Activated naive CD8-positive, alpha-beta T cell treated with anti-CD3 and anti-CD28 coated beads, Interleukin-2, amount 50 U/mL, for 16 hours (primary cell): Measurements from ENCODE around the gene ZNF594.
"Not testable (repeated sequence)": the region's sequence is repeated elsewhere in the genome, so short reads cannot be mapped to it uniquely, and the experiment has no call there.

Source experiments
- DNase-seq: peaks from one replicate; pipeline ENCODE4 v3.0.0-alpha.2; 2020; ENCODE audit warnings: low read depth, low spot score

Gene ZNF594

DNA sequence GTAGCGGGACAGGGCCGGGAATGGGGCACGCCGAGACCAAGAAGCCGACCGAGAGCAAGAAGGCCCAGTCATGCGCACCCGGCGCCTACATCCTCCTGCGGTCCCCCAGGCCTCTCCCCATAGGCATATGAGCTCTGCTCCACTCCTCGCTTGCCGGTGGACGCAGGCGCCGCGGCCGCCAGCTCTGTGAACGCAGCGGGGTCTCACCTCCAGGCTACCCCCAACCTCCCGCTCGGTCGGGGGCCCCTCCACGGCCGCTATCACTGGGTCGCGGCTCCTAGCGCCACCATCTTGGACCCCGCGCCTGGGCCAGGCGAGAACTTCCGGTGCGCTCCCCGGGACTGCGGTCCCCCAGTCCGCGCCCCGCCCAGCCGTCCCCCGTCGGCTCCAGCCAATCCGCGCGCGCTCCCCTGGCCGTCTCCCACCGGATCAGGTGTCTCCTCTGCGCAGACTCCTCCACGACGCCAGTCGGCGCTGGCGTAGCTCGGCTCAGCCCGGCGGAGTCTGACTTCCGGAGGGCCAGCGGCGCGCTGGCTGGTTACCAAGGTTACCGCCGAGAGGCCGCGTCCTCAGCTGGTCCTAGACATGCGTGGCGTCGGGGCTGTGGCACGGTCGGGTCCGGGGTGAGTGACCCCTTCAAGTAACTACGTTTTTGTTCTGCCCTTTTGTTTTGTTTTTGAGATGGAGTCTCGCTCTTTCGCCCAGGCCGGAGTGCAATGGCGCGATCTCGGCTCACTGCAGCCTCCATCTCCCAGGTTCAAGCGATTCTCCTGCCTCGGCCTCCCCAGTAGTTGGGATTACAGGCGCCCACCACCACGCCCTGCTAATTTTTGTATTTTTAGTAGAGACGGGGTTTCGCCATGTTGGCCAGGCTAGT, at the start of gene ZNF594:
Gene ZNF594, minus strand, starts transcription at position 328 of the 877 bp plus-strand sequence. CDS start 7,612 bp downstream, outside the sequence.
- DNase-seq, result peak; percentile 96

DNA sequence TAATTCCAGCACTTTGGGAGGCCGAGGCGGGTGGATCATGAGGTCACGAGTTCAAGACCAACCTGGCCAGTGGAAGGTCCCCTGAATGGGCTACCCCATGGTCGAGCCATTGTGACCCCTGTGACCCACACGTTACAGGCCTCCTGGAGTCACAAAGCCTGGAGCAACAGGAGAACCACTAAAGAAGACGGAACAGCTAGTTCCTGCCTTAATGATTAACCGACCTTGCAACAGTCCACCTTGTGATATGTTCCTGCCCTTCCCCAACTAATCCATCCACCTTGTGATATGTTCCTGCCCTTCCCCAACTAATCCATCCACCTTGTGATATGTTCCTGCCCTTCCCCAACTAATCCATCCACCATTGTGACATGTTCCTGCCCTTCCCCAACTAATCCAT, 48.1 kb upstream of the ZNF594 start:
- not testable (repeated sequence) for DNase-seq

DNA sequence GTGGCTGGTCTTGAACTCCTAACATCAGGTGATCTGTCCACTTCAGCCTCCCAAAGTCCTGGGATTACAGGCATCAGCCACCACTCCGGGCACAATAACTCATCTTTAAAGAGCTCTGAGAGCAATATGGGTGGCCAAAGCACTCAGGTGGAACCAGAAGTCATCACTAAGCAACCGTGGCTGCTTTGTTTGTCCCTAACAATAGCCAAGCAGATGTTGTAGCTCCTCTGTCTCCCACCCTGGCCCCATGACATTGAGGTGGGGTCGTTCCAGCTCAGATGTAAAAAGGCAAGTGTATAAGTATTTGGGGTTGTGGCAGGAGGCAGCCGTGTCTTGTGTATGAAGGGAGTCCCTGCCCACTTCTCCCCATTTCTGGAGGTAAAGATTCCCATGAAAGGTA, 46.7 kb upstream of the ZNF594 start:
- DNase-seq, result no peak

DNA sequence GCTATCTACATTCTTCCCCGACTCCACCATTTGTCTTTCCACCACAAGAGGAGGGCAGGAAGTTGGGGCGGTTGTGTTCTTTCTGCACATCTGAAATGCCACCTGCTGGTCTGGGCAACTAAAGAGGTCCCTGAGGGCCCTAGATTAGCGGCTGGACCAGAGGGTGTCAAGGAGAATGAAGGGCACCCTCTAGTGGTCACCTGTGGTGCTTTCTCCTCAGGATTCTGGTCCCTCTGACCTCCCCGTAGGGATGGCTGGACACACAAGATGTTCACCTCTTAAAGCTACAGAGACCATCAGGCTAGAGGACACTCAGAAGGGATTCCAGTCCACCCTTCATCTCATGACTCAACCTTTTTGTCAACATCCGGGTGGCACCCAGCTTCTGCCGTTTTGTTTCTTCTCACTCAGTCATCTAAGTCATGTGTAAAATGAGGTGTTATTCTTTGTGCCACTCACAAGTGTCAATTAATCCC, 45.9 kb upstream of the ZNF594 start:
- no peak for DNase-seq

DNA sequence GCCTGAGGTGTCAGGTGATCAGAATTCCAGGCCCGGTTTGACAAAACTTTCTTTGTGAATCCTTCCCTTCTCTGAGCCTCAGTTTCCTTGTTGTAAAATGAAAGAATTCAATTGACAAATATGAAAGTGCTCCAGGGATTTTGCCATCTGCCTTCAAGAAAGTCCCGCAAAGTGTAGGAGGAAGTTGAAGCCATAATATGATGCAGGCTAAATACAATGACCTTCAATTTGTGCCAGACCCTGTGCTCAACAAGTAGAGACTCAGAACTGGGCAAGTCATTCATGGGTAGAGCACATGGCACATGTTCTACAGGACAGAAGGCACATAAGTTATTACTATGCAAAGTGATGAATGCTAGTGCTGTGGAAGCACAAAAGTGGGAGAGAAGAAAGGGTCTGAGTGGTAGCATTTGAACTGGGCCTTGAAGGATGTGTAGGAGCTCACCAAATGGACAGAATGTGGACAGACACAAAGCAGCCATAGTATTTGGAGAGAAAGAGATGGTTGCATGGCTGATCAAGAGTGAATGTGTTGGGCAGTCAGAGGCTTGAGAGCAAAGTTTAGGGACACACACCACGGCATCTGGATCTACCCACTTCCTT, 45.4 kb upstream of the ZNF594 start:
- DNase-seq, result no peak

DNA sequence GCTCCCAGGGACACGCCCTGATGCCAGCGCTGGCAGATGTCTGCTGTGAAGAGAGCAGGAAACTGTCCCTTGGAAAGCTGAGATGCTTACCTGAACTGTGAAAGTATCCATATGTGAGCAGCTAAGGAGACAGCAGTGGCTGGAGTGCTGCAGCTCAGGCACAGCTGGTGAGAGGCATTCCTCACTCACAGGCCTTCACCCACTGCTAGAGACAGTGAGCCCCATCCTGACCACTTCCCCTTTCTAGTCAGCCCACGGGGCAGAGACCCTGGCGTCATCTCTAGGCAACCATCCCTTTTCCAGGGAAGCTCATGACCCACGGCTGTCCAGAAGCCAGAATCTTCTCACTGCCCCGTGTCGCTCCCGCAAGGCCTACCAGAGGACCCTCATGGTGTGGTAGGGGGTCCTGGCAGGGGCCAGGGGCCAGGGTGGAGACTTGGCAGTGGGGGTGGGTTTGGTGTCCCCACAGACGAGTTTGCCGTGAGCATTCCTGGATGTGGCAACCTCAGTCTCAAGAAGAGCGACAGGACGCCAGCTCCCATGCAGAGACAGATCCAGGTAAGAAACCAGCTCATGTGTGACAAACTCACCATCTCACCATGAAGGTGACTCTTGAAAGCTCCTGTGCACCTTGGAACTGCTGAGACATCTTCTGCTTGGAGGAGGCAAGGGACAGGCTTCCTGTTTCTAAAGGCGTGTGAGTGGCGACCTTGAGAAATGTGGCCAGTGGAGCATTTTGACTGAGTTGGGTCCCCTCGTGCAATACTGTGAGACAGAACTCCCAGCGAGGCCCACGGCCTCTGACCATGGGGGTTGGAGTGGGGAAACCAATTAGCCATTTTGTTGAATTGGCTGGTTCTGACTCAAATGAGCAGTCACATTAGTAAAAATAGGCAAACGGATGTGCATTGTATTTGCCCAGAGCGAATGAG, 43.2 kb upstream of the ZNF594 start, which contains the start of gene SCIMP:
Gene SCIMP, minus strand, starts transcription at position 216 of the 932 bp plus-strand sequence. Its CDS starts 105 bp downstream, at position 111.
- DNase-seq, result no peak

DNA sequence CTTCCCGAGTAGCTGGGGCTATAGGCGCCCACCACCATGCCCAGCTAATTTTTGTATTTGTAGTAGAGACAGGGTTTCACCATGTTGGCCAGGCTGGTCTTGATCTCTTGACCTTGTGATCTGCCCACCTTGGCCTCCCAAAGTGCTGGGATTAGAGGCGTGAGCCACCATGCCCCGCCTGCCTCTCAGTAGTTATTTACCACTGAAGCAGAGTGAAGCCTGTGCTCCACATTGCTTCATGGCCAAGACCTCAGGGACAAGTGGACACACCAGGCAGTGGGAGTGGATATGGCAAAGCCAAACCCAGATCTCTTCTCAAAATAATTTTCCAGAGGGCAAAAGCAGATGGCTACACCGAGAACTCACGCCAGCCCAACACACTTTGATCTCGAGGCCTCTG, 41.8 kb upstream of the ZNF594 start:
- not testable (repeated sequence) for DNase-seq

DNA sequence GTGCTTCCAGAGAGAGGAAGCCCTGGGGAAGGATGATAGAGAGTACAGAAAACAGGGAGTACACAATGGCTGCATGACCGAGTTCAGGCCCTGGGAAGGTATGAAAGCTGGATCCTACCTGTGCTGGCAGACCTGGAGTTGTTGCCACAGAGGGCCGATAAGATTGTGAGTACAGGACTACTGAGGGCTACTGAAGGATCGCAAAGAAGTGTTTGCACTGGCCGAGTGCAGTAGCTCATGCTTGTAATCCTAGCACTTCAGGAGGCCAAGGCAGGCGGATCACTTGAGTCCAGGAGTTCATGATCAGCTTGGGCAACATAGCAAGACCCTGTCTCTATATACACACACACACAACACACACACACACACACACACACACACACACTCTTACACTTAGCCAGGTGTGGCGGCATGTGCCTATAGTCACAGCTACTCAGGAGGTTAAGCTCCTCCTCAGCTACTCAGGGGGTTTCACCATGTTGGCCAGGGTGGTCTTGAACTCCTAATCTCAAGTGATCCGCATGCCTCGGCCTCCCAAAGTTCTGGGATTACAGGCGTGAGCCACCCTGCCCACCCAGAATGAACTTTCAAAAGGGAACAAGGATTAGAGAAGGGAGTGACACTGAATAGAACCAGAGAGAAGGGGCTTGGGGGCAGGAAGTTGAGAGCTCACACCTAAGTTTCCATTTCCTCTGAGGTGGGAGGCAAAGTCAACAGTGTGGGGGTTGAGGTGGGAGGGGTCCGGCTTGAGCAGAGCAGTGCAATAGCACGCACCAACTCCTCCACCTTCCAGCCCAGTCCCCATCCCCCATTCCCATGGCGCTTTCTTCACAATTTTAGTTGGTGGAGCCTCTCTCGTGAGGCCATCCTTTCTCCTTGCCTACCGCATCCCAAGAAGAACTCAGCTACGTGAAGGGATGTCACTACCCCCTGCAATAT, 35.5 kb upstream of the ZNF594 start:
- DNase-seq, result no peak

DNA sequence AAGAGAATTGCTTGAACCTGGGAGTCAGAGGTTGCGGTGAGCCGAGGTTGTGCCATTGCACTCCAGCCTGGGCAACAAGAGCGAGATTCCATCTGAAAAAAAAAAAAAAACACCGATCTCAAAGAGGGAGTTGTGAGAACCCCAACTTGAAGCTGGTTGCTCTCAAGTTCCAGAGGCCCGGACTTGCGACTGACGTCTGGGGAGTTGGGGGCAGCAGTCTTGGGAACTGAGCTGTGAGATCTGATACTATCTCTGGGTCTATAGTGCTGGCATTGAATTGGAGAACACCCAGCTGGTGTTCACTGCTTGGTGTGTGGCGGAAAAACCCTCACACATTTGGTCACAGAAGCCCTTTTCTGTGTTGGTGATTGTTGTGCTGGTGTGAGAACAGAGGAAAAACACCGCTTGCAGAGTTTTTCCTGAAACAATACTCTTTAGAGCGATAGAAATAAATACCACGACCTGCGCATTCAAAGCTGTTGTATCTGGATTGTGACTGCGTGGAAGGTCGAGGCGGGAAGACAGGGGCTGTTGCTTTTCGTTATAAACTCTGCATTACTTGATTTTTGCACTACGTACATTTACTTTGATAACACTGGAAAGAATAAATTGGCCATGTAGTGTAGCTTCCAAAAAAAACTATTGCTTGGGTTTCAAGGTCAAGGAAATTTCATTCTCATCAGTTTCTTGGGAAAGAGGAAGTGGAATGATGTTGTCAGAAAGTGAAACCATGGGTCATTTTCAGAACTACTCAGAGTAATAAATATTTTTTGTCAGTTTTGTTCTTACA, 34.2 kb upstream of the ZNF594 start:
- DNase-seq, result no peak

DNA sequence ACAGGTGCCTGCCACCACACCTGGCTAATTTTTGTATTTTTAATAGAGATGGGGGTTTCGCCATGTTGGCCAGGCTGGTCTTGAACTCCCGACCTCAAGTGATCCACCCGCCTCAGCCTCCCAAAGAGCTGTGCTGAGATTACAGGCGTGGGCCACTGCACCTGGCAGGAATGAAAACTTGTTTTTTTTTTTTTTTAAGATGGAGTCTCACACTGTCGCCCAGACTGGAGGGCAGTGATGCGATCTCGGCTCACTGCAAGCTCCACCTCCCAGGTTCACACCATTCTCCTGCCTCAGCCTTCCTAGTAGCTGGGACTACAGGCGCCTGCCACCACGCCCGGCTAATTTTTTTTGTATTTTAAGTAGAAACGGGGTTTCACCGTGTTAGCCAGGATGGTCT, 30.2 kb upstream of the ZNF594 start:
- DNase-seq, result not testable (repeated sequence)

DNA sequence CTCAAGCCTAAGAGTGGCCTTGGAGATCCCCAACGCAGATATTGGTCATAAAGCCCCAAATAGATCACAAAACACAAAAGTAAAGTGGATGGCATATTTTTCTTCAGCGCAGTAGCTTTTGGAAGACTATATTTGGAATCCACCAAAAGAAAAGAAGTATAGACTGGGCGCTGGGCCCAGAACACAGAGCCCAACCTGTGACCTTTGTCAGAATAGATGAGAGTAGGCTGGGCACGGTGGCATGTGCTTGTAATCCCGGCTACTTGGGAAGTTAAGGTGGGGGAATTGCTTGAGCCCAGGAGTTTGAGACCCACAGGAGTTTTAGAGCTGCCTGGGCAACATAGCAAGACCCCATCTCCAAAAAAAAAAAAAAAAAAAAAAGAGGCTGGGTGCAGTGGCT, 28.4 kb upstream of the ZNF594 start:
- DNase-seq, result no peak

DNA sequence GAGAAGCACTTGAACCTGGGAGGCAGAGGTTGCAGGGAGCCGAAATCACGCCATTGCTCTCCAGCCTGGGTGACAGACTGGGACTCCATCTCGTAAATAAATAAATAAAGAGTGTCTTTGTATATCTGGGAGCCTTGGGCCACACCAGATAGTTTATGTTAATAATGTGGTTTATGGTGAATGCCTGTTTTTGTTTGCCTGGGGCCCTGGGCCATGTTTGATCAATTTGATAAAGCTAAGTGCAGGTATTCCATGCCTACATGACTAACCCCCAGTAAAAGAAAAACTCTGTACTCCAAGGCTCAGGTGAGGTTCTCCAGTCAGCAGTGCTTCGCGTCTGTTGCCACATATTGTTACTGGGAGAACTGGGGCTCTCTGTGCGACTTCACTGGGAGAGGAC, 27.9 kb upstream of the ZNF594 start:
- no peak for DNase-seq

DNA sequence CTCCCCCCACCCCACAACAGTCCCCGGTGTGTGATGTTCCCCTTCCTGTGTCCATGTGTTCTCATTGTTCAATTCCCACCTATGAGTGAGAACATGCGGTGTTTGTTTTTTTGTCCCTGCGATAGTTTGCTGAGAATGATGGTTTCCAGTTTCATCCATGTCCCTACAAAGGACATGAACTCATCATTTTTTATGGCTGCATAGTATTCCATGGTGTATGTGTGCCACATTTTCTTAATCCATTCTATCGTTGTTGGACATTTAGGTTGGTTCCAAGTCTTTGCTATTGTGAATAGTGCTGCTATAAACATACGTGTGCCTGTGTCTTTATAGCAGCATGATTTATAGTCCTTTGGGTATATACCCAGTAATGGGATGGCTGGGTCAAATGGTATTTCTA, 25.9 kb upstream of the ZNF594 start:
- DNase-seq, result not testable (repeated sequence)

DNA sequence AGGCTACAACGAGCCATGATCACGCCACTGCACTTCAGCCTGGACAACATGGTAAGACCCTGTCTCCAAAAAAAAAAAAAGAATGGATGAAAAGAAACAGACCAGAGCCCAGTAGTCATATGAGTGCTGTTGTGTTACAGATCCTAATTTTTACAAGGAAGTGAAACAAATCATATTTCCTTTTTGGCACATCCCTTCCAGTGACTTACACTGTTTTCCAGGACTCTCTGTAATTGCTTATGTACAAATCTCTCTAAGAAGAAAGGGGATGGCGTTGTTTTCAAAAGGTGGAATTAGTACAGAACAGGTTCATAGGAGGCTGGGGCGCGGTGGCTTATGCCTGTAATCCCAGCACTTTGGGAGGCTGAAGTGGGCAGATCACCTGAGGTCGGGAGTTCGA, 19.8 kb upstream of the ZNF594 start:
- DNase-seq, result no peak

DNA sequence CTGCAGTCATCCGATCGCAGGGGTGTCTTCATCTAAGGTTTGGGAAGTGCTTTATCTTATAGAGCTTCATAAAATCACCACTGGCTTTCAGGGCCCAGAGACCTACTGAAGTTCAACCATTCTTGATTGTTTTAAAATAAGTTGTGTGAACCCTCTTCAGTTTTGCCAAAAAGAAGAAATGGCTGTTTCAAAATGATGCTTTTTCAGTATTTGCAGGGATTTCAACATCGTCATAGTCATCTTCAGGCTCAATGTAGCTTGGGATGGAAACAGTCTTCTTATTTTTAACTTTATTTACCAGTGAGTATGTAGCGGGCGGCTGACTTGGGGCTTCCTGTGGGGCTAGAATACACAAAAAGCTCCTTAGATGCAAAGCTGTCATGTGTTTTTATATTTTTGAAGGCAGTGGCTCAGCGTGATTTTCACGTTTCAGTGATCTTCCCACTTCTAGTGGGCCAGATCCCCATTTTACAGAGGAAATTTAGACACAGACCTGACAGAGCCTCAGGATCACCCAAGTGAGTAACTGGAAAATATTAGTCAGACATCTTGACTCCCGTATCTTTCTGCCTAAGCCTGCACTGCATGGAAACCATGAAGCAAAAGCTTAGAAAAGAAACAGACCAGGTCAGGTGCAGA, 19.1 kb upstream of the ZNF594 start:
- DNase-seq, result no peak

DNA sequence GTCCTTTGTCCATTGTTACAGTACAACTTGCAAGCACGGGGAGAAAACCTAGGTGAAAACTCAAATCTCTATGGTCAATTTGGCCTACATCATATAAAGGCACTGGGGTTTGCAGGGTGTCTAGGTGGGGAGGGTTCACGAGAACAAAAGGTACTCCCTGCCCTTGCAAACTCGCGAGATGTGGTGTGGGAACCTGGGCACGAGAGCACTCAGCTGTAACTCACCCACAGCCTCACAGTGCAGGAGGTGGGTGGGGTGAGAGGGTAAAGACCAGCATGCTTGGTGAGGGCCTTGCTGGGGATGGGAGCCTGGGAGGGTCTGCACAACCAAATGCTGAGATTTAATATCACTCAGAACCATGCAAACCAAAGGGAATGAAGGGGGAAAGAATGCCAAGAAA, 18.4 kb upstream of the ZNF594 start:
- no peak for DNase-seq

DNA sequence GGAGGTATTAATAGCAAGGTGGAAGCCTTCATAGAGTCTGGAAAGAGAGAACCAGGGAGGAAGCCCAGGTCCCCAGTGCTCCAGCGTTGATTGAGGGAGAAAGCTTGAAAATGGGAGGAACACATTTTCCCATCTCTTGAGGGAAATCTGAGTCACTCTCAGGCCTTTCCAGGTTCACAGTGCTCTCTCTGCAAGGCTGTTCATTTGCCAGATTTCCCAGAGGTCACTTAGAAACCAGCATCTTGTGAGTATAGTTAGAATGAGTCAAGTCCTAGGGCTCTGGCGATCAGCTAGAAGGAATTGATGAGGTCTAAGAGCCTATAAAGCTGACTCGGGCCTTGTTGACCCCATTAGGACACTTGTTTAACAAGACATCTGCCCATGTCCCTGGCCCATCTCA, 17.7 kb upstream of the ZNF594 start:
- no peak for DNase-seq

DNA sequence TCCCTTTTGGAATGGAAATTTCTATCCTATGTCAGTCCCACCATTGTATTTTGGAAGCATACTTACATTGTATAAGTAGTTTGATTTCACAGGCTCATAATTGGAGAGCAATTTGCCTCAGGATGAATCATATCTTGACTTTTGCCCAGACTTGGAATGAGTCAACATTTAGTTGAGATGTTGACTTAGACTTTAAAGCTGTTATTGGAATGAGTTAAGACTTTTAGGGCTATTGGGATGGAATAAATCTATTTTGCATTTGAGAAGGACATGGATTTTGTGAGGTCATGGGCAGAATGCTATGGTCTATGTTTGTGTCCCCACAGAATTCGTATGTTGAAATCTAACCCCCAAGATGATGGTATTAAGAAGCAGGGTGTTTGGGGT, 12.2 kb upstream of the ZNF594 start:
- DNase-seq, result no peak

DNA sequence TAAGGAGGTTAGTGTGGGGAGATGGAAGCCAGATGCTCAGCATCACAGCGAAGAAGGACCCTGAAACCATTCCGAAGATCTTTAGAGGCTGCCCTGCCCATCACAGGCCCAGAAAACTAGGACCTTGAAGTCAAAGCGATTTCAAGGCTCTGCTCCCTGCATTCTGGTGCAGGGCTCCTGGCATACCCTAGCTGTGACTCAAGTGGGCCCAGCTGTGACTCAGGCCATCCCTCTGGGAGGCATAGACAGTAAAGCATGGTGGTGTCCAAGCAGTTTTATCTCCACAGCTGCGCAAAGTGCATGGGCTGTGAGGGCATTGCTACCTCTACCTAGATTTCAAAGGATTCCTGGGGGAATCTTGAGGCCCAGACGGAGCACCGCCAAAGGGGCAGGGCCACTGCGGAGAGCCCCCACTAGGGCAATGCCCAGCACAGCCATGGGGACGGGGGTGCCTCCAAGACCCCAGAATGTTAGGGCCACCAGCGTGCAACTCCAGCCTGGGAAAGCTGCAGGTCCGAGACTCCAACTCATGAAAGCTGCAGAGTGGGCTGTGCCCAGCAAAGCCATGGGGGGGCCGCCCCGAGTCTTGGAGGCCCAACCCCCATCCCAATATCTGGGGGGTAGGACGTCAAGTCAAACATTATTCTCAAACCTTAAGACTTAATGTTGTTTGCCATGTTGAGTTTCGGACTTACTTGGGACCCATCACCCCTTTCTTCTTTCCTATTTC, 11.7 kb upstream of the ZNF594 start:
- DNase-seq, result no peak
